ENCODE measurements around the gene ATF7.

GRCh38 chr12:53467082-53467481, 159.1 kb downstream of the ATF7 start:
- TF ChIP-seq CTCF (IDR thresholded peaks at IDR 0.05; ENCODE audit: low read depth, low read length) = no peak
- no peak for TF ChIP-seq EZH2phosphoT487 (IDR thresholded peaks at IDR 0.05; ENCODE audit: low read depth)

Data from OCI-LY3 (cell line).